ENCODE measurements around the gene ASNSD1. TPM values are rescaled to one million over a fixed set of nuclear protein-coding genes. Genes with fewer than 3 reads are reported as not detected.
A peak's percentile ranks its signal among the peaks of the same experiment; 100 is the strongest.

The ASNSD1 gene
- total and polyA plus RNA-seq, 2 of the 13 experiments (the other 11 are each of a cell fraction or from before 2014, with no cell fraction given): 35.1 to 96.6 TPM

DNA sequence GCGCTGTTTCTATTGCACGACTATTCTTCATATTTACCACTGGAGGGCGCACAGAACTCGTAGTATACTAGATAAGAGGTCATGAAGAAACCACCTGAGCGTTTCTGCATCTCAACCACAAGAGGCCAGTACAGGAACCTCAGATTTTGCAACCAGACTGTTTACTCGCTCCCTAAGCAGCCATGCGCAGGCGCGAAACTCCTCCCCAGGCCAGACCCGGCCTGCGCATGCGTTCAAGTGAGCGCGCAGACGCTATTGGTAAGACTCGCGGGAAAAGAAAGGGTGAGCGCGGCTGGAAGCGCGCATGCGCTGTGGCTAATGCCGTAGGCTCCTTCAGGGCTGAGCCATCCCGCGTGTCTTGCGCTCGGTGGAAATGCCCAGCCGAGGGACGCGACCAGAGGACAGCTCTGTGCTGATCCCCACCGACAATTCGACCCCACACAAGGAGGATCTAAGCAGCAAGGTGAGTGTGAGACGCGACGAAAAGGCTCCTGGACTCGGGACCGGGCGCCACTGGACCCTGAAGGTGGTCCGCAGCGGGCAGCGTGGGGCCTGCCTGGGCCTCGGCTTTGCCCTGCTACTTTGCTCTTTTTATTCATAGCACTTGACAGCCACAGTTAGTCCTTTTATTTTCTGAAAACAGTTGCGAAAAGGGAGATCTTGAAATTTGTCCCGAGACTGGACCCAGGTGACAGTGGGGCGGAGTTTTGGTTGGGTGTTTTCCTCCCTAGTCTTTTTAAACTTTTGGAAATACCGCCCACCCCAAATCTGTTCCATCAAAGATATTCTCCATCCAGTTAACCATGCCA, at the start of gene ASNSD1 (continued):
- TF ChIP-seq, protein P1, sequence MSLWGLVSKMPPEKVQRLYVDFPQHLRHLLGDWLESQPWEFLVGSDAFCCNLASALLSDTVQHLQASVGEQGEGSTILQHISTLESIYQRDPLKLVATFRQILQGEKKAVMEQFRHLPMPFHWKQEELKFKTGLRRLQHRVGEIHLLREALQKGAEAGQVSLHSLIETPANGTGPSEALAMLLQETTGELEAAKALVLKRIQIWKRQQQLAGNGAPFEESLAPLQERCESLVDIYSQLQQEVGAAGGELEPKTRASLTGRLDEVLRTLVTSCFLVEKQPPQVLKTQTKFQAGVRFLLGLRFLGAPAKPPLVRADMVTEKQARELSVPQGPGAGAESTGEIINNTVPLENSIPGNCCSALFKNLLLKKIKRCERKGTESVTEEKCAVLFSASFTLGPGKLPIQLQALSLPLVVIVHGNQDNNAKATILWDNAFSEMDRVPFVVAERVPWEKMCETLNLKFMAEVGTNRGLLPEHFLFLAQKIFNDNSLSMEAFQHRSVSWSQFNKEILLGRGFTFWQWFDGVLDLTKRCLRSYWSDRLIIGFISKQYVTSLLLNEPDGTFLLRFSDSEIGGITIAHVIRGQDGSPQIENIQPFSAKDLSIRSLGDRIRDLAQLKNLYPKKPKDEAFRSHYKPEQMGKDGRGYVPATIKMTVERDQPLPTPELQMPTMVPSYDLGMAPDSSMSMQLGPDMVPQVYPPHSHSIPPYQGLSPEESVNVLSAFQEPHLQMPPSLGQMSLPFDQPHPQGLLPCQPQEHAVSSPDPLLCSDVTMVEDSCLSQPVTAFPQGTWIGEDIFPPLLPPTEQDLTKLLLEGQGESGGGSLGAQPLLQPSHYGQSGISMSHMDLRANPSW (CRISPR knock-in tag; IDR thresholded peaks at IDR 0.05; ENCODE audit: borderline replicate concordance): no peak; the same call in 1 of the 2 replicates
- TF ChIP-seq ZBTB38 (CRISPR knock-in tag; IDR thresholded peaks at IDR 0.05) (peak; percentile 92), EED (CRISPR knock-in tag; IDR thresholded peaks at IDR 0.05) (peak; percentile 96), NFKBIZ (CRISPR knock-in tag; IDR thresholded peaks at IDR 0.05) (no peak), HOXA5 (CRISPR knock-in tag; IDR thresholded peaks at IDR 0.05) (peak; percentile 93; the same call in 1 of the 2 replicates), TBX2 (CRISPR knock-in tag; IDR thresholded peaks at IDR 0.05; ENCODE audit: borderline replicate concordance) (peak; percentile 74; the same call in 1 of the 2 replicates), ZNF264 (CRISPR knock-in tag; IDR thresholded peaks at IDR 0.05) (peak; percentile 79), ARNT (IDR thresholded peaks at IDR 0.05) (no peak), ZNF101 (CRISPR knock-in tag; IDR thresholded peaks at IDR 0.05; ENCODE audit: borderline replicate concordance, low read depth) (peak; percentile 93), CEBPB (IDR thresholded peaks at IDR 0.05; ENCODE audit: borderline replicate concordance, low read depth, low read length) (peak; percentile 98), ZNF616 (CRISPR knock-in tag; IDR thresholded peaks at IDR 0.05; ENCODE audit: low read depth) (peak; percentile 65; the same call in 1 of the 2 replicates), ZNF530 (CRISPR knock-in tag; IDR thresholded peaks at IDR 0.05; ENCODE audit: low read depth) (no peak), ZNF737 (CRISPR knock-in tag; IDR thresholded peaks at IDR 0.05; ENCODE audit: borderline replicate concordance) (no peak), THYN1 (CRISPR knock-in tag; IDR thresholded peaks at IDR 0.05; ENCODE audit: borderline replicate concordance, low read depth) (0 out of 2 replicates have a peak, but pooled peaks have one; percentile 69)
- TF ChIP-seq, protein P2, sequence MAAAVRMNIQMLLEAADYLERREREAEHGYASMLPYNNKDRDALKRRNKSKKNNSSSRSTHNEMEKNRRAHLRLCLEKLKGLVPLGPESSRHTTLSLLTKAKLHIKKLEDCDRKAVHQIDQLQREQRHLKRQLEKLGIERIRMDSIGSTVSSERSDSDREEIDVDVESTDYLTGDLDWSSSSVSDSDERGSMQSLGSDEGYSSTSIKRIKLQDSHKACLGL (CRISPR knock-in tag; IDR thresholded peaks at IDR 0.05): peak; percentile 91
- TF ChIP-seq, protein P3, sequence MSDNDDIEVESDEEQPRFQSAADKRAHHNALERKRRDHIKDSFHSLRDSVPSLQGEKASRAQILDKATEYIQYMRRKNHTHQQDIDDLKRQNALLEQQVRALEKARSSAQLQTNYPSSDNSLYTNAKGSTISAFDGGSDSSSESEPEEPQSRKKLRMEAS (IDR thresholded peaks at IDR 0.05): peak; percentile 97
- TF ChIP-seq, protein P4, sequence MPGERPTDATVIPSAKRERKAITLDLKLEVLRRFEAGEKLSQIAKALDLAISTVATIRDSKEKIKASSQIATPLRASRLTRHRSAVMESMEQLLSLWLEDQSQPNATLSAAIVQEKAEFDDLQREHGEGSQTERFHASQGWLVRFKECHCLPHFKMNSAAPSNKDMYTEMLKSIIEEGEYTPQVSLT (CRISPR knock-in tag; IDR thresholded peaks at IDR 0.05; ENCODE audit: borderline replicate concordance, low read depth): no peak
- TF ChIP-seq, protein P5, sequence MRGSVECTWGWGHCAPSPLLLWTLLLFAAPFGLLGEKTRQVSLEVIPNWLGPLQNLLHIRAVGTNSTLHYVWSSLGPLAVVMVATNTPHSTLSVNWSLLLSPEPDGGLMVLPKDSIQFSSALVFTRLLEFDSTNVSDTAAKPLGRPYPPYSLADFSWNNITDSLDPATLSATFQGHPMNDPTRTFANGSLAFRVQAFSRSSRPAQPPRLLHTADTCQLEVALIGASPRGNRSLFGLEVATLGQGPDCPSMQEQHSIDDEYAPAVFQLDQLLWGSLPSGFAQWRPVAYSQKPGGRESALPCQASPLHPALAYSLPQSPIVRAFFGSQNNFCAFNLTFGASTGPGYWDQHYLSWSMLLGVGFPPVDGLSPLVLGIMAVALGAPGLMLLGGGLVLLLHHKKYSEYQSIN (CRISPR knock-in tag; IDR thresholded peaks at IDR 0.05; ENCODE audit: borderline replicate concordance): no peak
- TF ChIP-seq, protein P6, sequence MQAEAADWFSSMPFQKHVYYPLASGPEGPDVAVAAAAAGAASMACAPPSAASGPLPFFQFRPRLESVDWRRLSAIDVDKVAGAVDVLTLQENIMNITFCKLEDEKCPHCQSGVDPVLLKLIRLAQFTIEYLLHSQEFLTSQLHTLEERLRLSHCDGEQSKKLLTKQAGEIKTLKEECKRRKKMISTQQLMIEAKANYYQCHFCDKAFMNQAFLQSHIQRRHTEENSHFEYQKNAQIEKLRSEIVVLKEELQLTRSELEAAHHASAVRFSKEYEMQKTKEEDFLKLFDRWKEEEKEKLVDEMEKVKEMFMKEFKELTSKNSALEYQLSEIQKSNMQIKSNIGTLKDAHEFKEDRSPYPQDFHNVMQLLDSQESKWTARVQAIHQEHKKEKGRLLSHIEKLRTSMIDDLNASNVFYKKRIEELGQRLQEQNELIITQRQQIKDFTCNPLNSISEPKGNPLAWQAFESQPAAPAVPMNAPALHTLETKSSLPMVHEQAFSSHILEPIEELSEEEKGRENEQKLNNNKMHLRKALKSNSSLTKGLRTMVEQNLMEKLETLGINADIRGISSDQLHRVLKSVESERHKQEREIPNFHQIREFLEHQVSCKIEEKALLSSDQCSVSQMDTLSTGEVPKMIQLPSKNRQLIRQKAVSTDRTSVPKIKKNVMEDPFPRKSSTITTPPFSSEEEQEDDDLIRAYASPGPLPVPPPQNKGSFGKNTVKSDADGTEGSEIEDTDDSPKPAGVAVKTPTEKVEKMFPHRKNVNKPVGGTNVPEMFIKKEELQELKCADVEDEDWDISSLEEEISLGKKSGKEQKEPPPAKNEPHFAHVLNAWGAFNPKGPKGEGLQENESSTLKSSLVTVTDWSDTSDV (CRISPR knock-in tag; IDR thresholded peaks at IDR 0.05): no peak

Measured in HepG2 (cell line).